RWPE1 (cell line): ENCODE measurements around the gene DNAJA4.
"Not testable (repeated sequence)": the region's sequence is repeated elsewhere in the genome, so short reads cannot be mapped to it uniquely, and the experiment has no call there.

Experiments
- CTCF ChIA-PET: fragments of 350-600 bp; sonication (Branson Sonifier 250); formaldehyde crosslinking; extraction: SDS; loops from one replicate; lab custom pipeline; 2021; lab: Yijun Ruan, JAX
- POLR2A ChIA-PET: fragments of 400-600 bp; formaldehyde crosslinking; extraction: SDS; loops from one replicate; lab custom pipeline; 2020; ENCODE audit warnings: antibody characterized with exemption; ENCODE audit not compliant: low non-redundant PET; lab: Yijun Ruan, JAX
- DNase-seq: peaks from one replicate; pipeline ENCODE4 v3.0.0; 2012; ENCODE audit warnings: low spot score
- H3K27ac ChIP-seq: fragments of 450-650 bp; 2 replicates; pipeline ENCODE4 v1.5.1; 2017
- TF ChIP-seq, protein P1 (sequence below): fragments of 450-650 bp; conservative IDR thresholded peaks from 2 replicates; pipeline ENCODE4 v1.5.1; 2017; ENCODE audit warnings: low read depth, mild to moderate bottlenecking

The DNAJA4 gene

DNA sequence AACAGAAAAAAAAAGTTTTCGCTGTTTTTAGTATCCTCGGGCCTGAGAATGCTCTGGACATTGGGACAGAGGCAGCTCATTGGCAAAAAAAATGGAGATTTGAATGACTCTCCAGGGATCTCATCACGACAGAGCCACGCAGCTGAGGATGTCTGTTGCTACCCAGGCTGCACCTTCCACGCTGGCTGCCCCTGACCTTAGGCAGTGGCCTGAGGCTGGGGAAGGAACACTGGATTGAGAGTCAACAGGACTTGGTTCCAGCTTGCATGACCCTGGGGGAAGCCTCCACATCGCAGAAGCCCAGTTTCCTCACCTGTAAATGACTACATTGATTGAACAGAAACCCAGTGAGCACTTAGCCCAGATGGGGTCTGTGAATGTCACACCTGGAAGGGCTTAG, 21.3 kb upstream of the DNAJA4 start:
- ChIA-PET CTCF (interaction anchor here (0.7 to 1.4 kb wide), 5 partner anchors 47 to 284 kb away, joined by 3 to 6 read pairs (median 3); partner anchors contain the start of gene CIB2), POLR2A (no interaction called here)
- TF ChIP-seq, protein P1, sequence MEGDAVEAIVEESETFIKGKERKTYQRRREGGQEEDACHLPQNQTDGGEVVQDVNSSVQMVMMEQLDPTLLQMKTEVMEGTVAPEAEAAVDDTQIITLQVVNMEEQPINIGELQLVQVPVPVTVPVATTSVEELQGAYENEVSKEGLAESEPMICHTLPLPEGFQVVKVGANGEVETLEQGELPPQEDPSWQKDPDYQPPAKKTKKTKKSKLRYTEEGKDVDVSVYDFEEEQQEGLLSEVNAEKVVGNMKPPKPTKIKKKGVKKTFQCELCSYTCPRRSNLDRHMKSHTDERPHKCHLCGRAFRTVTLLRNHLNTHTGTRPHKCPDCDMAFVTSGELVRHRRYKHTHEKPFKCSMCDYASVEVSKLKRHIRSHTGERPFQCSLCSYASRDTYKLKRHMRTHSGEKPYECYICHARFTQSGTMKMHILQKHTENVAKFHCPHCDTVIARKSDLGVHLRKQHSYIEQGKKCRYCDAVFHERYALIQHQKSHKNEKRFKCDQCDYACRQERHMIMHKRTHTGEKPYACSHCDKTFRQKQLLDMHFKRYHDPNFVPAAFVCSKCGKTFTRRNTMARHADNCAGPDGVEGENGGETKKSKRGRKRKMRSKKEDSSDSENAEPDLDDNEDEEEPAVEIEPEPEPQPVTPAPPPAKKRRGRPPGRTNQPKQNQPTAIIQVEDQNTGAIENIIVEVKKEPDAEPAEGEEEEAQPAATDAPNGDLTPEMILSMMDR, result no peak
- no peak for DNase-seq
- H3K27ac ChIP-seq, result no peak overlapping the region

DNA sequence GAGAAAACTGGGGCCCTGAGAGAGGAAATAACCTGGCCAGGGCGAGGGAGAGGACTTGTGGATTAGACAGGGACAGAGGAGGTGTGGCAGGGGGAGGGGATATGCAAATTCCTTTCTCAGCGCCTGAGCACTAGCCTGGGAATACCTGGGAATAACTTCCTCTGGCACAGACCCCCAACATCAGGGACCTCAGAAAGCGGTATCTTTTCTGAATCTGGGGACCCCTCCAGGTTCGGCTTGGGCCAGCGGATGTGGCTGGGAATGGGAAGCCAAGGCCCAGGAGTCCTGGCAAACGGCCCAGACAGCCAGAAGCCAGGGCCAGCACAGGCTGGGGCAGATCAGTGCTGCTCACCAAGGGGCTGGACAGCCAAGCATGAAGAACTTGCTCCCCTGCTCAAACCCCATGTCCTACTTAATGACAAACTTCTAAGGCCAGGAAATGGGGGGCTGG, 20.8 kb upstream of the DNAJA4 start:
- POLR2A ChIA-PET, result no interaction called here
- CTCF ChIA-PET, result interaction anchor here (0.9 to 2.0 kb wide), 4 partner anchors 48 to 284 kb away, joined by 3 to 6 read pairs (median 5); no protein-coding TSS in a partner anchor
- TF ChIP-seq, protein P1, result no peak
- DNase-seq, result peak; percentile 37
- H3K27ac ChIP-seq, result no peak overlapping the region

DNA sequence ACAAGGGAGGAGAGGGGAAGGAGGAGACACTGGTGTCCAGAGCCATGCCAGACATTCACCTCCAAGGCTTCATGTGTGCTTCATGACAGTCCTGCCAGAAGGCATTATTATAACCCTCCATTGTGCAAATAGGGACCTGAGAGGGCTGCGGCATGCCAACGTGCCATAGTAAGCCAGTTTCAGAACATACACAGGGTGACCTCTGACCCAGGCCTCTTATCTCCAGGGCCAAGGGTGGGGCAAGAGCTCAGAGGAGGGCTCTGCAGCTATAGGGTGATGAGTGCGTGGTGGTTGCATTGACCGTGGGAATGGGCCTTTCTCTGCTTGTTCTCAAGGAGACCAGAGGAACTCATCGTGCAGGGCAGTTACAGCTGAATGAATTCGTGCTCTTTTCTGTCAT, 20.3 kb upstream of the DNAJA4 start:
- H3K27ac ChIP-seq, result no peak overlapping the region
- CTCF ChIA-PET, result interaction anchor here (1.4 to 2.0 kb wide), 2 partner anchors 48 to 67 kb away, joined by 3 to 5 read pairs; no protein-coding TSS in a partner anchor
- POLR2A ChIA-PET, result no interaction called here
- TF ChIP-seq, protein P1, result no peak
- DNase-seq, result no peak

DNA sequence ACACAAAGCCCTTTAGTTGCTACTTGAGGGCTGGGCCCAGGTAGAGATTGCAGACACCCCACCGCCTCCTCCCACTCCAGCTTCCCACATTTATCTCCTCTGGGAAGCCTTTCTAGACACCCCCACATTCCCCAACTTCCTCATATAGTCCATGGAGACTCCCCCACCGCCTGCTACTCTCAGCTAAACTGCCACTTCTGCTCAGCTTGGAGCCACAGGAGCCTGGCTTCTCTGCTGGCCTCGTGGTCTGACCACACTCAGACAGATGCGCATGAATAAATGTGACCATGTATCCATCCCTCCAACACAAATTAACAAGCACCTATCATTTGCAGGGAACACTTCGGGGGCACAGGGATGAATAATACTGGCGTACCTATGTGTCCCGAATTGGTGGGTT, 19.5 kb upstream of the DNAJA4 start:
- DNase-seq, result no peak
- no peak overlapping the region for H3K27ac ChIP-seq
- POLR2A ChIA-PET, result no interaction called here
- TF ChIP-seq, protein P1, result no peak
- CTCF ChIA-PET, result interaction anchor here (2.0 kb wide), 1 partner anchor 68 kb away, joined by 5 read pairs; no protein-coding TSS in a partner anchor

DNA sequence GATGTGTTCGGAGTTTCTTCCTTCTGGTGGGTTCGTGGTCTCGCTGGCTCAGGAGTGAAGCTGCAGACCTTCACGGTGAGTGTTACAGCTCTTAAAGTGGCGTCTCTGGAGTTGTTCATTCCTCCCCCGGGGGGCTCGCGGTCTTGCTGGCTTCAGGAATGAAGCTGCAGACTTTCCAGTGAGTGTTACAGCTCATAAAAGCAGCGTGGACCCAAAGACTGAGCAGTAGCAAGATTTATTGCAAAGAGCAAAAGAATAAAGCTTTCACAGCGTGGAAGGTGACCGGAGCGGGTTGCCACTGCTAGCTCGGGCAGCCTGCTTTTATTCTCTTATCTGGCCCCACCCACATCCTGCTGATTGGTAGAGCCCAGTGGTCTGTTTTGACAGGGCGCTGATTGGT, 19.0 kb upstream of the DNAJA4 start:
- CTCF ChIA-PET, result interaction anchor here (2.0 kb wide), 1 partner anchor 68 kb away, joined by 5 read pairs; no protein-coding TSS in a partner anchor
- DNase-seq, POLR2A ChIA-PET, H3K27ac ChIP-seq: not testable (repeated sequence)

DNA sequence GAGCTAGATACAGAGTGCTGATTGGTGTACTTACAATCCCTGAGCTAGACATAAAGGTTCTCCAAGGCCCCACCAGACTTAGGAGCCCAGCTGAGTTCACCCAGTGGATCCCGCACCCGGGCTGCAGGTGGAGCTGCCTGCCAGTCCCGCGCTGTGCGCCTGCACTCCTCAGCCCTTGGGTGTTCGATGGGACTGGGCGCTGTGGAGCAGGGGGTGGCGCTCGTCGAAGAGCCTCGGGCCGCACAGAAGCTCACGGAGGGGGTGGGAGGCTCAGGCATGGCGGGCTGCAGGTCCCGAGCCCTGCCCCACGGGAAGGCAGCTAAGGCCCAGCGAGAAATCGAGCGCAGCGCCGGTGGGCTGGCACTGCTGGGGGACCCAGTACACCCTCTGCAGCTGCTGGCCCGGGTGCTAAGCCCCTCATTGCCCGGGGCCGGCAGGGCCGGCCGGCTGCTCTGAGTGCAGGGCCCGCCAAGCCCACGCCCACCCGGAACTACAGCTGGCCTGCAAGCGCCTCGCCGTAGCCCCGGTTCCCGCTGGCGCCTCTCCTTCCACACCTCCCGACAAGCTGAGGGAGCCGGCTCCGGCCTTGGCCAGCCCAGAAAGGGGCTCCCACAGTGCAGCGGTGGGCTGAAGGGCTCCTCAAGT, 18.3 kb upstream of the DNAJA4 start:
- POLR2A ChIA-PET, DNase-seq, H3K27ac ChIP-seq: not testable (repeated sequence)
- CTCF ChIA-PET, result interaction anchor here (0.6 kb wide), 1 partner anchor 133 kb away, joined by 7 read pairs; no protein-coding TSS in a partner anchor

DNA sequence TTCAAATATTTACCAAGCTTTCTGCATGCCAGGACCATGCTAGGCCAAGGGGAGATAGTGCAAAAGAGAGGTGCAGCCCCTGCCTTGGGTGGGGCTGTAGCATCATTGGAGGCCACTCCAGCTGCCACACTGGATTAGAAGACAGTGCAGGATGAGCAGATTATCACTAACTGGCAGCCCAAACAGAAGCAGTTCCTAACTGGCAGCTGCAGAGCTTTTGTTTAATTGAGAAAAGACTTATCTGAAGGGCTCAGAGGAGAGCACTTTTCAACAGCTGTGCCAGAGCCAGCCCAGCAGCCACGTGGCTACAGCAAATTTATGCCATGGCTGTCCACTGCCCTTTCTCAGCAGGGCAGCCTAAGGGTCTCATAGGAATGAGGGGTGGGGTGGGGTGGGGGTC, 16.5 kb upstream of the DNAJA4 start:
- ChIA-PET CTCF (no interaction called here), POLR2A (no interaction called here)
- H3K27ac ChIP-seq, result no peak overlapping the region
- no peak for DNase-seq
- TF ChIP-seq, protein P1, result no peak
